K562 treated with DMSO at 1 percent for 4 hours (cell line): ENCODE data around the gene ATP8B2. TPM values are rescaled to one million over a fixed set of nuclear protein-coding genes. Genes with fewer than 3 reads are reported as not detected.

Experiments used
- total RNA-seq: library from RNA; unstranded; fragments of 300-600 nt; gene quantifications from 2 replicates; pipeline ENCODE4 v1.2.3, GENCODE V29; 2022; ENCODE audit not compliant: insufficient read depth

Gene ATP8B2
- 16.6 and 22.7 TPM in 2 replicates for total RNA-seq

GRCh38 chr1:154324669-154325582 lies at the start of gene ATP8B2:
Gene ATP8B2 (plus strand): TSS chr1:154325525. CDS start chr1:154328142, 2,617 bp downstream.

GRCh38 chr1:154320882-154321608 lies 4.3 kb upstream of the ATP8B2 start, which contains the start of gene AQP10:
Gene AQP10 (plus strand): TSS chr1:154321093. CDS start chr1:154321156, 63 bp downstream.

Other genes starting within 250 kb of the ATP8B2 start
- not detected in 2 replicates for gene NUP210L, start 170.5 kb upstream of the ATP8B2 start, total RNA-seq
- 329 and 336 TPM in 2 replicates for gene TPM3, start 133.4 kb upstream of the ATP8B2 start, total RNA-seq
- not detected in 2 replicates for gene CFAP141, start 119.2 kb upstream of the ATP8B2 start, total RNA-seq
- 99.0 and 111 TPM in 2 replicates for gene UBAP2L, start 104.6 kb upstream of the ATP8B2 start, total RNA-seq
- gene HAX1, start 52.9 kb upstream of the ATP8B2 start, total RNA-seq = 197 and 249 TPM in 2 replicates
- 1.2 and 1.5 TPM in 2 replicates for gene AQP10, start 4.4 kb upstream of the ATP8B2 start, total RNA-seq
- 0.63 and 0.68 TPM in 2 replicates for gene IL6R, start 79.8 kb downstream of the ATP8B2 start, total RNA-seq
- not detected in 2 replicates for gene TDRD10, start 176.7 kb downstream of the ATP8B2 start, total RNA-seq
- gene SHE, start 176.9 kb downstream of the ATP8B2 start, total RNA-seq = not detected in 2 replicates
- gene UBE2Q1, start 233.1 kb downstream of the ATP8B2 start, total RNA-seq = 38.9 and 86.9 TPM in 2 replicates
- gene CHRNB2, start 242.3 kb downstream of the ATP8B2 start, total RNA-seq = not detected in 2 replicates